ENCODE results near the gene CPXM2.

The CPXM2 gene

GRCh38 chr10:123904834-123905409 is 13.3 kb upstream of the CPXM2 start:
- no peak for DNase-seq (ENCODE audit: low spot score)

- no peak for DNase-seq (ENCODE audit: low spot score)
These were observed 12.0 kb upstream of the CPXM2 start for GRCh38 chr10:123903621-123904020.

GRCh38 chr10:123901621-123902020 is 10.0 kb upstream of the CPXM2 start:
- no peak for DNase-seq (ENCODE audit: low spot score)

GRCh38 chr10:123897146-123897545 is 5.5 kb upstream of the CPXM2 start:
- DNase-seq (ENCODE audit: low spot score): no peak

- DNase-seq (ENCODE audit: low spot score): no peak
These were observed 4.8 kb upstream of the CPXM2 start for GRCh38 chr10:123896246-123896927.

GRCh38 chr10:123893651-123894050 is 2.0 kb upstream of the CPXM2 start:
- no peak for DNase-seq (ENCODE audit: low spot score)

GRCh38 chr10:123890756-123891143 is 857 bp downstream of the CPXM2 start:
- DNase-seq (ENCODE audit: low spot score): no peak

- no peak for DNase-seq (ENCODE audit: low spot score)
These were observed 1.4 kb downstream of the CPXM2 start for GRCh38 chr10:123890226-123890625.

GRCh38 chr10:123889821-123890220 is 1.8 kb downstream of the CPXM2 start:
- DNase-seq (ENCODE audit: low spot score): no peak

GRCh38 chr10:123888751-123889150 is 2.9 kb downstream of the CPXM2 start:
- DNase-seq (ENCODE audit: low spot score): no peak

GRCh38 chr10:123888256-123888655 is 3.4 kb downstream of the CPXM2 start:
- DNase-seq (ENCODE audit: low spot score): no peak

- DNase-seq (ENCODE audit: low spot score): no peak
These were observed 5.3 kb downstream of the CPXM2 start for GRCh38 chr10:123886292-123886691.

- DNase-seq (ENCODE audit: low spot score): no peak
These were observed 6.0 kb downstream of the CPXM2 start for GRCh38 chr10:123885406-123886170.

GRCh38 chr10:123884907-123885381 is 6.7 kb downstream of the CPXM2 start:
- DNase-seq (ENCODE audit: low spot score): no peak

GRCh38 chr10:123884351-123884906 is 7.2 kb downstream of the CPXM2 start:
- no peak for DNase-seq (ENCODE audit: low spot score)

GRCh38 chr10:123883673-123884320 is 7.8 kb downstream of the CPXM2 start:
- no peak for DNase-seq (ENCODE audit: low spot score)

- no peak for DNase-seq (ENCODE audit: low spot score)
These were observed 8.7 kb downstream of the CPXM2 start for GRCh38 chr10:123882681-123883445.

- DNase-seq (ENCODE audit: low spot score): no peak
These were observed 9.4 kb downstream of the CPXM2 start for GRCh38 chr10:123882177-123882576.

- no peak for DNase-seq (ENCODE audit: low spot score)
These were observed 11.9 kb downstream of the CPXM2 start for GRCh38 chr10:123879606-123880257.

GRCh38 chr10:123878666-123879303 is 12.8 kb downstream of the CPXM2 start:
- no peak for DNase-seq (ENCODE audit: low spot score)

GRCh38 chr10:123870260-123870659 is 21.3 kb downstream of the CPXM2 start:
- DNase-seq (ENCODE audit: low spot score): no peak
